WTC11 (cell line): ENCODE data around the gene AATK. TPM values are rescaled to one million over a fixed set of nuclear protein-coding genes. Genes with fewer than 3 reads are reported as not detected.

Experiments
- ATAC-seq: fragments of 200-7000 bp; cut with Tn5 transposase; 2 replicates; pipeline ENCODE4 v1.10.0; 2021; ENCODE audit warnings: mild to moderate bottlenecking, moderate library complexity
- CTCF ChIA-PET: fragments of 300-600 bp; sonication (Branson Sonifier 250); formaldehyde crosslinking; loops from one replicate; lab custom pipeline; 2021; ENCODE audit warnings: antibody characterized with exemption; lab: Charles Lee
- POLR2A ChIA-PET: fragments of 350-600 bp; sonication (Branson Sonifier 250); formaldehyde crosslinking; loops from one replicate; lab custom pipeline; 2021; ENCODE audit warnings: antibody characterized with exemption; lab: Charles Lee
- DNase-seq: peaks from one replicate; pipeline ENCODE4 v3.0.0; 2021; ENCODE audit warnings: low spot score
- H3K27ac Mint-ChIP-seq: 2 replicates; pipeline ENCODE4 v1.8.0; 2021; ENCODE audit warnings: mixed read lengths
- H3K27me3 Mint-ChIP-seq: 2 replicates; pipeline ENCODE4 v1.8.0; 2021; ENCODE audit warnings: low read depth, mild to moderate bottlenecking, moderate library complexity, mixed read lengths
- H3K36me3 Mint-ChIP-seq: 2 replicates; pipeline ENCODE4 v1.8.0; 2021; ENCODE audit warnings: mixed read lengths
- H3K4me1 Mint-ChIP-seq: 2 replicates; pipeline ENCODE4 v1.8.0; 2022; ENCODE audit warnings: mixed read lengths
- H3K4me3 Mint-ChIP-seq: 2 replicates; pipeline ENCODE4 v1.8.0; 2021; ENCODE audit warnings: mild to moderate bottlenecking, moderate library complexity, mixed read lengths
- H3K9me3 Mint-ChIP-seq: 2 replicates; pipeline ENCODE4 v1.8.0; 2021; ENCODE audit warnings: mixed read lengths
- ATF2 ChIP-seq: sonication (generic); formaldehyde crosslinking; IDR thresholded peaks from 2 replicates; pipeline ENCODE4 v1.8.1; 2022; ENCODE audit warnings: low read depth, missing genetic modification reagents, borderline replicate concordance
- CDX4 ChIP-seq: fragments of 250-450 bp; sonication (Bioruptor Pico); IDR thresholded peaks from 2 replicates; pipeline ENCODE4 v1.9.0; 2021; ENCODE audit warnings: moderate library complexity, mild to moderate bottlenecking, inconsistent platforms, borderline replicate concordance
- CREM ChIP-seq: sonication (generic); formaldehyde crosslinking; IDR thresholded peaks from 2 replicates; pipeline ENCODE4 v1.8.1; 2022; ENCODE audit warnings: mild to moderate bottlenecking, missing genetic modification reagents, moderate library complexity
- ELF4 ChIP-seq: sonication (generic); formaldehyde crosslinking; IDR thresholded peaks from 2 replicates; pipeline ENCODE4 v1.8.1; 2022; ENCODE audit warnings: low read depth, mild to moderate bottlenecking, moderate library complexity, missing genetic modification reagents
- GTF2I ChIP-seq: fragments of 250-450 bp; sonication (Bioruptor Pico); conservative IDR thresholded peaks from 2 replicates; pipeline ENCODE4 v1.4.0; 2021; ENCODE audit warnings: mild to moderate bottlenecking
- HMGA2 ChIP-seq: fragments of 250-450 bp; sonication (Bioruptor Pico); IDR thresholded peaks from 2 replicates; pipeline ENCODE4 v1.4.0; 2021; ENCODE audit warnings: mild to moderate bottlenecking, moderate library complexity
- JAZF1 ChIP-seq: fragments of 250-450 bp; sonication (Bioruptor Pico); IDR thresholded peaks from 2 replicates; pipeline ENCODE4 v1.9.0; 2021; ENCODE audit warnings: moderate library complexity, mild to moderate bottlenecking, inconsistent platforms
- KAT7 ChIP-seq: sonication (generic); formaldehyde crosslinking; IDR thresholded peaks from 2 replicates; pipeline ENCODE4 v1.8.1; 2023; ENCODE audit warnings: missing genetic modification reagents, mild to moderate bottlenecking, borderline replicate concordance
- MAX ChIP-seq: sonication (generic); formaldehyde crosslinking; IDR thresholded peaks from 2 replicates; pipeline ENCODE4 v1.8.0; 2022; ENCODE audit warnings: mild to moderate bottlenecking, missing genetic modification reagents
- MYBL2 ChIP-seq: sonication (generic); formaldehyde crosslinking; IDR thresholded peaks from 2 replicates; pipeline ENCODE4 v1.8.1; 2023; ENCODE audit warnings: mild to moderate bottlenecking, moderate library complexity, missing genetic modification reagents
- PRDM15 ChIP-seq: sonication (generic); formaldehyde crosslinking; IDR thresholded peaks from 2 replicates; pipeline ENCODE4 v1.8.0; 2022; ENCODE audit warnings: missing genetic modification reagents
- PREB ChIP-seq: sonication (generic); formaldehyde crosslinking; IDR thresholded peaks from 2 replicates; pipeline ENCODE4 v1.8.1; 2022; ENCODE audit warnings: mild to moderate bottlenecking, missing genetic modification reagents, moderate library complexity, borderline replicate concordance
- RELA ChIP-seq: sonication (generic); formaldehyde crosslinking; IDR thresholded peaks from 2 replicates; pipeline ENCODE4 v1.8.1; 2022; ENCODE audit warnings: missing genetic modification reagents, mild to moderate bottlenecking, borderline replicate concordance
- SMAD3 ChIP-seq: sonication (generic); formaldehyde crosslinking; IDR thresholded peaks from 2 replicates; pipeline ENCODE4 v1.8.0; 2022; ENCODE audit warnings: missing genetic modification reagents, mild to moderate bottlenecking, borderline replicate concordance
- SMAD4 ChIP-seq: sonication (generic); formaldehyde crosslinking; IDR thresholded peaks from 2 replicates; pipeline ENCODE4 v1.8.0; 2022; ENCODE audit warnings: mild to moderate bottlenecking, missing genetic modification reagents
- TEAD4 ChIP-seq: sonication (generic); formaldehyde crosslinking; IDR thresholded peaks from 2 replicates; pipeline ENCODE4 v1.8.0; 2022; ENCODE audit warnings: mild to moderate bottlenecking, missing genetic modification reagents
- ZBTB21 ChIP-seq: sonication (generic); formaldehyde crosslinking; IDR thresholded peaks from 2 replicates; pipeline ENCODE4 v1.8.1; 2023; ENCODE audit warnings: mild to moderate bottlenecking, missing genetic modification reagents, borderline replicate concordance
- ZNF121 ChIP-seq: sonication (generic); formaldehyde crosslinking; IDR thresholded peaks from 2 replicates; pipeline ENCODE4 v1.8.0; 2023; ENCODE audit warnings: missing genetic modification reagents
- ZNF416 ChIP-seq: fragments of 250-450 bp; sonication (Bioruptor Pico); IDR thresholded peaks from 2 replicates; pipeline ENCODE4 v1.9.0; 2021; ENCODE audit warnings: mild to moderate bottlenecking, inconsistent platforms
- ZNF423 ChIP-seq: fragments of 250-450 bp; sonication (Bioruptor Pico); IDR thresholded peaks from 2 replicates; pipeline ENCODE4 v2.1.2; 2022; ENCODE audit warnings: mild to moderate bottlenecking, moderate library complexity
- ZNF671 ChIP-seq: fragments of 250-450 bp; sonication (Bioruptor Pico); IDR thresholded peaks from 2 replicates; pipeline ENCODE4 v1.8.0; 2021; ENCODE audit warnings: mild to moderate bottlenecking
- total RNA-seq: library from RNA; stranded (reverse); gene quantifications from 3 replicates; pipeline ENCODE4 v1.2.3, GENCODE V29; 2021

Gene AATK
- total RNA-seq, 1 experiment from 2014 or later = 2.9 TPM

GRCh38 chr17:81190591-81190990 lies 24.6 kb upstream of the AATK start:
- H3K36me3 Mint-ChIP-seq = no peaks in the 10 kb centered on the region
- no peaks in the 10 kb centered on the region for H3K9me3 Mint-ChIP-seq
- ATAC-seq (no peak), DNase-seq (no peak)
- H3K27ac Mint-ChIP-seq = no peak overlapping the region
- H3K4me3 Mint-ChIP-seq = no peak overlapping the region
- no peaks in the 10 kb centered on the region for H3K27me3 Mint-ChIP-seq
- ChIA-PET POLR2A (no interaction called here), CTCF (interaction anchor here (1.5 to 2.1 kb wide), 3 partner anchors 10 to 68 kb away, joined by 3 to 8 read pairs (median 4); partner anchors contain the start of gene CEP131)
- no peak for TF ChIP-seq PRDM15 (CRISPR knock-in tag)
- no peak for TF ChIP-seq JAZF1
- TF ChIP-seq ZBTB21 (CRISPR knock-in tag) = no peak
- no peak for TF ChIP-seq SMAD4 (CRISPR knock-in tag)
- no peak for TF ChIP-seq MAX (CRISPR knock-in tag)
- no peak for TF ChIP-seq MYBL2 (CRISPR knock-in tag)
- TF ChIP-seq CDX4 = no peak
- no peak for TF ChIP-seq ZNF121 (CRISPR knock-in tag)
- TF ChIP-seq KAT7 = no peak
- H3K4me1 Mint-ChIP-seq = no peaks in the 10 kb centered on the region

GRCh38 chr17:81189670-81190530 lies 23.9 kb upstream of the AATK start:
- Mint-ChIP-seq H3K36me3 (no peaks in the 10 kb centered on the region), H3K27me3 (no peaks in the 10 kb centered on the region), H3K4me3 (no peak overlapping the region), H3K4me1 (no peaks in the 10 kb centered on the region), H3K9me3 (no peaks in the 10 kb centered on the region), H3K27ac (no peak overlapping the region)
- POLR2A ChIA-PET = no interaction called here
- CTCF ChIA-PET = interaction anchor here (0.8 to 2.1 kb wide), 6 partner anchors 10 to 67 kb away, joined by 3 to 8 read pairs (median 3); partner anchors contain the start of gene CEP131
- DNase-seq (peak; percentile 49), ATAC-seq (peak; percentile 41; the same call in 1 of the 2 replicates)
- TF ChIP-seq HMGA2 (CRISPR knock-in tag) = no peak
- no peak for TF ChIP-seq SMAD4 (CRISPR knock-in tag)
- no peak for TF ChIP-seq SMAD3 (CRISPR knock-in tag)
- TF ChIP-seq RELA (CRISPR knock-in tag) = no peak
- TF ChIP-seq ZNF671 (CRISPR knock-in tag) = no peak
- TF ChIP-seq CREM = no peak
- no peak for TF ChIP-seq ZNF423 (CRISPR knock-in tag)
- no peak for TF ChIP-seq ZNF416 (CRISPR knock-in tag)
- no peak for TF ChIP-seq PRDM15 (CRISPR knock-in tag)
- TF ChIP-seq GTF2I (CRISPR knock-in tag) = no peak
- no peak for TF ChIP-seq TEAD4 (CRISPR knock-in tag)
- no peak for TF ChIP-seq ATF2
- TF ChIP-seq ELF4 = no peak
- no peak for TF ChIP-seq PREB (CRISPR knock-in tag)
